HEK293 (cell line): ENCODE measurements around the gene TLE1.

Experiments
- BCL11A ChIP-seq: fragments of 450-650 bp; formaldehyde crosslinking; IDR thresholded peaks from 2 replicates; pipeline ENCODE4 v1.5.1; 2016; ENCODE audit warnings: low read depth, missing biosample characterization, missing genetic modification characterization
- CTCF ChIP-seq: fragments of 450-650 bp; formaldehyde crosslinking; IDR thresholded peaks from 2 replicates; pipeline ENCODE4 v1.5.1; 2016; ENCODE audit warnings: missing biosample characterization, missing genetic modification characterization
- PBX3 ChIP-seq: sonication (generic); formaldehyde crosslinking; IDR thresholded peaks from 2 replicates; pipeline ENCODE4 v1.8.1; 2022; ENCODE audit warnings: mild to moderate bottlenecking, moderate library complexity, missing genetic modification reagents
- SP2 ChIP-seq: fragments of 450-650 bp; formaldehyde crosslinking; IDR thresholded peaks from 2 replicates; pipeline ENCODE4 v1.5.1; 2016; ENCODE audit warnings: missing biosample characterization, missing genetic modification characterization
- YY1 ChIP-seq: fragments of 450-650 bp; formaldehyde crosslinking; IDR thresholded peaks from 2 replicates; pipeline ENCODE4 v1.5.1; 2018; ENCODE audit warnings: missing biosample characterization, missing genetic modification characterization
- ZNF239 ChIP-seq: fragments of 450-650 bp; formaldehyde crosslinking; IDR thresholded peaks from 2 replicates; pipeline ENCODE4 v1.5.1; 2016; ENCODE audit warnings: missing biosample characterization, missing genetic modification characterization
- ZNF433 ChIP-seq: fragments of 450-650 bp; formaldehyde crosslinking; IDR thresholded peaks from 2 replicates; pipeline ENCODE4 v1.5.1; 2016; ENCODE audit warnings: missing biosample characterization, missing genetic modification characterization, low read depth
- ZNF639 ChIP-seq: fragments of 450-650 bp; formaldehyde crosslinking; IDR thresholded peaks from 2 replicates; pipeline ENCODE4 v1.5.1; 2016; ENCODE audit warnings: missing biosample characterization, missing genetic modification characterization

DNA sequence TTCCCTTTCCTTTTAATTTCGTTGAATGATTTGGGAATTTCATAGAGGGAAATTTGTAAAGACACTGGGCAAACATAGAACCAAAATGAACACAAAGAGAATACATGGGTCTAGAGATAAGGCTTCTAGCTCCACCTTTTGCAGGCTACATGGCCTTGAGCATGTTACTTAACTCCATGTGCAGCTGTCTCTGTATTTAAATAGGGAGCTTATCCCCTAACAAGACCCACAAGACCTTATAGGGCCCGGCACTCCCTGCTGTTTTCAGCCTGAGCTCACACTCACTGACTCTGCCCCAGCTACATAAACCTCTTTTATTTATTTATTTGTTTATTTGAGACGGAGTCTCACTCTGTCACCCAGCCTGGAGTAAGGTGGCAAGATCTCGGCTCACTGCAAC is 30.6 kb upstream of the TLE1 start:
- TF ChIP-seq BCL11A (tag by site-specific recombination) (no peak), ZNF639 (no peak), YY1 (tag by site-specific recombination) (no peak), SP2 (tag by site-specific recombination) (no peak), CTCF (tag by site-specific recombination) (no peak), ZNF239 (tag by site-specific recombination) (no peak), PBX3 (CRISPR knock-in tag) (no peak), ZNF433 (tag by site-specific recombination) (no peak)
